Activated CD4-positive, alpha-beta T cell treated with anti-CD3 and anti-CD28 coated beads, Interleukin-2, amount 10 ng/mL, durations not matched to agents 7 days and 5 days (primary cell): ENCODE results near the gene MPDZ. TPM values are rescaled to one million over a fixed set of nuclear protein-coding genes. Genes with fewer than 3 reads are reported as not detected.

ENCODE experiments used
- CTCF ChIA-PET: fragments of 350-600 bp; sonication (Branson Sonifier 250); formaldehyde crosslinking; loops from one replicate; lab custom pipeline; 2021; ENCODE audit warnings: antibody characterized with exemption; lab: Charles Lee
- POLR2A ChIA-PET: fragments of 350-600 bp; sonication (Branson Sonifier 250); formaldehyde crosslinking; loops from one replicate; lab custom pipeline; 2021; ENCODE audit warnings: antibody characterized with exemption; lab: Charles Lee
- DNase-seq: peaks from one replicate; pipeline ENCODE4 v3.0.0-alpha.2; 2020
- H3K27ac Mint-ChIP-seq: one replicate; pipeline ENCODE4 v1.8.0; 2021; ENCODE audit warnings: mild to moderate bottlenecking, moderate library complexity, mixed read lengths
- H3K27me3 Mint-ChIP-seq: one replicate; pipeline ENCODE4 v1.8.0; 2021; ENCODE audit warnings: mixed read lengths
- H3K36me3 Mint-ChIP-seq: one replicate; pipeline ENCODE4 v1.8.0; 2021; ENCODE audit warnings: low read depth, mixed read lengths
- H3K4me1 Mint-ChIP-seq: one replicate; pipeline ENCODE4 v1.8.0; 2021; ENCODE audit warnings: mixed read lengths
- H3K4me3 Mint-ChIP-seq: one replicate; pipeline ENCODE4 v1.8.0; 2021; ENCODE audit warnings: mild to moderate bottlenecking, moderate library complexity, mixed read lengths
- H3K9me3 Mint-ChIP-seq: one replicate; pipeline ENCODE4 v1.8.0; 2021; ENCODE audit warnings: mixed read lengths
- total RNA-seq, 2 experiments: library from RNA; stranded (reverse); gene quantifications; one replicate each; pipeline ENCODE4 v1.2.3, GENCODE V29; 2021

MPDZ gene
- total RNA-seq, 2 experiments from 2014 or later, result not detected

GRCh38 chr9:13278368-13279246 lies 885 bp downstream of the MPDZ start:
- no peak overlapping the region for H3K27ac Mint-ChIP-seq
- H3K27me3 Mint-ChIP-seq, result peaks cover 18% of the 10 kb centered on the region
- no peak for DNase-seq
- H3K4me1 Mint-ChIP-seq, result no peaks in the 10 kb centered on the region
- no peak overlapping the region for H3K4me3 Mint-ChIP-seq
- POLR2A ChIA-PET, result no interaction called here
- no peaks in the 10 kb centered on the region for H3K9me3 Mint-ChIP-seq
- H3K36me3 Mint-ChIP-seq, result no peaks in the 10 kb centered on the region
- CTCF ChIA-PET, result no interaction called here

- POLR2A ChIA-PET, result no interaction called here
- Mint-ChIP-seq H3K27ac (no peak overlapping the region), H3K4me3 (no peak overlapping the region), H3K36me3 (no peaks in the 10 kb centered on the region), H3K27me3 (peaks cover 18% of the 10 kb centered on the region), H3K4me1 (no peaks in the 10 kb centered on the region), H3K9me3 (no peaks in the 10 kb centered on the region)
- CTCF ChIA-PET, result no interaction called here
- DNase-seq, result no peak
These were observed 1.5 kb downstream of the MPDZ start for GRCh38 chr9:13278023-13278367.

DNA sequence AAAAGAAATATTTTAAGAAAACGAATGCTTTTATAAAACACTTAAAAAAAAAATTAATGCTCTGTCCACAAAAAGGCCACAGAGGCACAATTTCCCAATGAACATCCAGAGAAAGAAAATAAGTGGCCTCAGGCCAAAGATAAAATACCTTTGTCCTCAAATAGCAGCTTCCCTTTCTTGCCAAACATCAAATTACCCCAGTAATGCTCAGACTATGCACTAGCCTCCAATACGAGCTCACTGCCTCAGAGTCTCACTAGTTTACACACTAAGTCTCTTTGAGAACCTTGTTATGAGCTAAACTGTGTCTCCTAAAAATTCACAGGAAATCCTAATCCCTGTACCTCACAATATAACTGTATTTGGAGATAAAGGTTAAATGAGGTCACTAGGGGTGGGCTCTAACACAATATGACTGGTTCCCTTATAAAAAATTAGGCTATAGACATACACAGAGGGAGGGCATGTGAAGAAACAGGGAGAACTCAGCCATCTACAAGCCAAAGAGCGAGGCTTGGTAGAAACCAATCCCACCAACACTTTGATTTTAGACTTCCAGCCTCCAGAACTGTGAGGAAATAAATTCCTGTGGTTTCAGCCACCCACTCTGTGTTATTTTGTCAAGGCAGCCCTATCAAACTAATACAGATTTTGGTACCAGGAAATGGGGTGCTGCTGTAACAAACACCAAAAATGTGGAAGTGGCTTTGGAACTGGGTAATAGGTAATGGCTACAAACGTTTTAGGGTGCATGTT lies 4.4 kb downstream of the MPDZ start:
- Mint-ChIP-seq H3K27me3 (peaks cover 12% of the 10 kb centered on the region), H3K4me1 (no peaks in the 10 kb centered on the region), H3K27ac (no peak overlapping the region), H3K36me3 (no peaks in the 10 kb centered on the region), H3K9me3 (no peaks in the 10 kb centered on the region), H3K4me3 (no peak overlapping the region)
- no peak for DNase-seq
- POLR2A ChIA-PET, result no interaction called here
- CTCF ChIA-PET, result no interaction called here

- CTCF ChIA-PET, result interaction anchor here (0.6 kb wide), 1 partner anchor 776 kb away, joined by 3 read pairs; no protein-coding TSS in a partner anchor
- no peaks in the 10 kb centered on the region for H3K27me3 Mint-ChIP-seq
- no peak for DNase-seq
- no peak overlapping the region for H3K4me3 Mint-ChIP-seq
- POLR2A ChIA-PET, result no interaction called here
- H3K9me3 Mint-ChIP-seq, result peaks cover 3% of the 10 kb centered on the region
- H3K27ac Mint-ChIP-seq, result no peak overlapping the region
- H3K36me3 Mint-ChIP-seq, result no peaks in the 10 kb centered on the region
- no peaks in the 10 kb centered on the region for H3K4me1 Mint-ChIP-seq
These were observed 8.8 kb downstream of the MPDZ start for GRCh38 chr9:13270734-13271133.

GRCh38 chr9:13269589-13270452 lies 9.7 kb downstream of the MPDZ start:
- Mint-ChIP-seq H3K27ac (no peak overlapping the region), H3K27me3 (no peaks in the 10 kb centered on the region), H3K9me3 (peaks cover 3% of the 10 kb centered on the region), H3K36me3 (no peaks in the 10 kb centered on the region), H3K4me1 (no peaks in the 10 kb centered on the region), H3K4me3 (no peak overlapping the region)
- no peak for DNase-seq
- CTCF ChIA-PET, result no interaction called here
- POLR2A ChIA-PET, result no interaction called here

- POLR2A ChIA-PET, result no interaction called here
- H3K36me3 Mint-ChIP-seq, result no peaks in the 10 kb centered on the region
- H3K4me3 Mint-ChIP-seq, result no peak overlapping the region
- no peak overlapping the region for H3K27ac Mint-ChIP-seq
- H3K27me3 Mint-ChIP-seq, result no peaks in the 10 kb centered on the region
- no peaks in the 10 kb centered on the region for H3K4me1 Mint-ChIP-seq
- CTCF ChIA-PET, result no interaction called here
- no peak for DNase-seq
- H3K9me3 Mint-ChIP-seq, result peaks cover 3% of the 10 kb centered on the region
These were observed 11.0 kb downstream of the MPDZ start for GRCh38 chr9:13268469-13268868.

DNA sequence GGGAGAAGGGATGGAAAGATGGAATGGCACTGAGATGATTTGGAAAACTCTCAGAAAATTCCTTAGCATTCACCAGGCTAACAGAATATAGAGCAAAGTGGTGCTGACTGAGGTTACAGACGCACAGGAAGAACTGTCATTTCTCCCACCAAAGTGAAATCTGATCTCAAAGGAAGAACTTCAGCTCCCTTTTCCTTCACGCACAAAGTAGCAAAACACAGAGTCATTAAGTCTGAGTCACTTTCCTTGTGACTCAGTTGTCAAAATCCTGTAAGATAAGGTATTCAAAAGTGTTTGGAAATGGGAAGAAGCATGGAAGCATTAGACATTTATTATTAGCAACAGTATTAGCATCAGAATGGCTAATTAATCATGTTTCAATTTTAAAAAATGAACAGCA lies 11.7 kb downstream of the MPDZ start:
- H3K27ac Mint-ChIP-seq, result no peak overlapping the region
- H3K4me1 Mint-ChIP-seq, result no peaks in the 10 kb centered on the region
- DNase-seq, result no peak
- H3K9me3 Mint-ChIP-seq, result peaks cover 3% of the 10 kb centered on the region
- no peak overlapping the region for H3K4me3 Mint-ChIP-seq
- H3K27me3 Mint-ChIP-seq, result no peaks in the 10 kb centered on the region
- H3K36me3 Mint-ChIP-seq, result no peaks in the 10 kb centered on the region
- ChIA-PET CTCF (no interaction called here), POLR2A (no interaction called here)

DNA sequence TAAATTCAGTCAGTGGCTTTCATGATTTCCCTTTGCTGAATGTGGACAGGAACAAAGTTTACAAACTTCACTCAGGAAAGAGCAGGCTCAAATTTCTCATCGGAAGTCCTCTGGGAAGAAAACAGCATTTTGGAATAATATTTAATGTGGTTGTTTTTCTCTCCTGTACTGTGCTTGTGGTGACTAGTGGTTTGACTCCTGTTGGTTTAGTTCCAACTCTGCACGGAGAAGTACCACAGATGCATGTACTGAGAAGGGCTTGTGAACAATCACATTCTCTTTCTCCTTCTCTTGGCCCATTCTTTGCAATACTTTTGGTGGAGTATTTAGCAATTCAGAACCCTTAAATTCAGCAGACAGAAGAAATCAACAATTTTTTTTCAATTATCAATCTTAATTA lies 13.3 kb downstream of the MPDZ start:
- H3K4me3 Mint-ChIP-seq, result no peak overlapping the region
- H3K4me1 Mint-ChIP-seq, result no peaks in the 10 kb centered on the region
- ChIA-PET POLR2A (no interaction called here), CTCF (no interaction called here)
- H3K27me3 Mint-ChIP-seq, result no peaks in the 10 kb centered on the region
- no peaks in the 10 kb centered on the region for H3K36me3 Mint-ChIP-seq
- H3K9me3 Mint-ChIP-seq, result peaks cover 3% of the 10 kb centered on the region
- DNase-seq, result no peak
- H3K27ac Mint-ChIP-seq, result no peak overlapping the region

DNA sequence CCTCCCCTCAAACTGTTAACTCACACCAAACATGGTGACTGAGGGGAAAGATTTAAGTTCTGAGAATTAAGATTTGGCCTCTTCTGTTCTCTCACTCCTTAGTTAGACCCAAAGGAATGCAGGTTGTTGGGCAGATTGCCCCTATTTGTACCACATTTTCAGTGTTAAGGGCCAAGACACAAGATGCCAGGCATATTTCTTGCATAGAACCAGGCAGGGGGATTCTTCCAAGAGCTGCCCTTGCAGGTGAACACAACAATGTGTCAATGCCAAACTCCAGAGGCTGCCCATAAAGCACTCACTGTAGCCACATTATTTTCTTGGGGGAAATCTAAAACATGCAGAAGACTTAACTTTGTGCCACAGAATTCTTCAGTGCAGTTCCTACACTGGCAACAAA lies 14.7 kb downstream of the MPDZ start:
- Mint-ChIP-seq H3K27me3 (no peaks in the 10 kb centered on the region), H3K36me3 (no peaks in the 10 kb centered on the region), H3K4me1 (no peaks in the 10 kb centered on the region), H3K9me3 (peaks cover 5% of the 10 kb centered on the region), H3K4me3 (no peak overlapping the region), H3K27ac (no peak overlapping the region)
- POLR2A ChIA-PET, result no interaction called here
- DNase-seq, result no peak
- CTCF ChIA-PET, result no interaction called here

DNA sequence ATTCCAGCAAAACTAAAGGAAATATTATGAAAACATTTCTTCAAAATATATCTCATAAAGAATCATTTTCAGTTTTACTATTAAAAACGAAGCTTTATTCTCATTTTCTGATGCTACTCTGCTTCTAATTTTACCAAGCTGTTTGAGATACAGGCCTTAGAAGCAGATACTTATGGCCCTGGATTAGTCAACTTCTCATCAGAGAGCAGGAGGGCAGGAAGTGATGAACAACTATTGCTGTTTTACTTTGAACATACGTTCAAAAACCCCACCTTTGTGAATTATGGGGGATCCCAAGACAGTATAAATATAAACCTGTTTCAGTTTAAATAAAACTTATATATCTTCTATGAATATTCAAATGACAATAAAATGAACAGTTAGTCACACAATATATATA lies 16.0 kb downstream of the MPDZ start:
- Mint-ChIP-seq H3K36me3 (no peaks in the 10 kb centered on the region), H3K27ac (no peak overlapping the region), H3K4me1 (no peaks in the 10 kb centered on the region), H3K4me3 (no peak overlapping the region), H3K9me3 (peaks cover 5% of the 10 kb centered on the region), H3K27me3 (no peaks in the 10 kb centered on the region)
- ChIA-PET POLR2A (no interaction called here), CTCF (interaction anchor here (0.6 kb wide), 1 partner anchor 1305 kb away, joined by 3 read pairs; no protein-coding TSS in a partner anchor)
- no peak for DNase-seq

- Mint-ChIP-seq H3K4me3 (no peak overlapping the region), H3K27me3 (no peaks in the 10 kb centered on the region), H3K36me3 (no peaks in the 10 kb centered on the region), H3K9me3 (no peaks in the 10 kb centered on the region), H3K27ac (no peak overlapping the region), H3K4me1 (no peaks in the 10 kb centered on the region)
- ChIA-PET POLR2A (no interaction called here), CTCF (no interaction called here)
- no peak for DNase-seq
These were observed 26.6 kb downstream of the MPDZ start for GRCh38 chr9:13252852-13253251.

GRCh38 chr9:13244181-13244580 lies 35.3 kb downstream of the MPDZ start:
- DNase-seq, result no peak
- H3K4me3 Mint-ChIP-seq, result no peak overlapping the region
- no peak overlapping the region for H3K27ac Mint-ChIP-seq
- H3K9me3 Mint-ChIP-seq, result no peaks in the 10 kb centered on the region
- CTCF ChIA-PET, result interaction anchor here (0.6 kb wide), 1 partner anchor 1034 kb away, joined by 3 read pairs; no protein-coding TSS in a partner anchor
- H3K27me3 Mint-ChIP-seq, result no peaks in the 10 kb centered on the region
- H3K4me1 Mint-ChIP-seq, result no peaks in the 10 kb centered on the region
- POLR2A ChIA-PET, result no interaction called here
- no peaks in the 10 kb centered on the region for H3K36me3 Mint-ChIP-seq

DNA sequence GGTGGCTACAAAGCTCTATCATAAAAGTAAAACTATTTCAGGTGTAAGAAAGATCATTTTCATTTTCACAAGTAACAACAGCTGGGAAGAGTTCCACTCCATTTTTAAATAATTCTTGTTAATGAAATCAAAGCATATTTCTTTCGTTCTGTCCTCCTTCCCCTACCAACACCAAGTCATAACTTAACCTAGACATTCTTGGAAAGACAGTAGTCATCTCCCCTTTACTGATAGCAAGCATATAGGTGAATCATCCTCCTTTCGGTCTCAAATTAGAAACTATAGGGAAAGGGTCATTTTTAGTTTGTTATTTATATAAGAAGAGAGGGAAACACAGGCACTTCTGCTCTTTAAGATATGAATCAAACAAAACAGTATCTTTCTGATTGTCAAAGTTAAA lies 38.2 kb downstream of the MPDZ start:
- POLR2A ChIA-PET, result no interaction called here
- no peak overlapping the region for H3K27ac Mint-ChIP-seq
- H3K4me3 Mint-ChIP-seq, result no peak overlapping the region
- CTCF ChIA-PET, result no interaction called here
- DNase-seq, result no peak
- no peaks in the 10 kb centered on the region for H3K27me3 Mint-ChIP-seq
- no peaks in the 10 kb centered on the region for H3K9me3 Mint-ChIP-seq
- H3K36me3 Mint-ChIP-seq, result no peaks in the 10 kb centered on the region
- H3K4me1 Mint-ChIP-seq, result no peaks in the 10 kb centered on the region
